AG08395 (cell line): ENCODE results near the gene AAMP.
A peak's percentile ranks its signal among the peaks of the same experiment; 100 is the strongest.

Experiments used
- DNase-seq: peaks from one replicate; pipeline ENCODE4 v3.0.0; 2012; ENCODE audit warnings: mixed read lengths, low spot score

Gene AAMP

DNA sequence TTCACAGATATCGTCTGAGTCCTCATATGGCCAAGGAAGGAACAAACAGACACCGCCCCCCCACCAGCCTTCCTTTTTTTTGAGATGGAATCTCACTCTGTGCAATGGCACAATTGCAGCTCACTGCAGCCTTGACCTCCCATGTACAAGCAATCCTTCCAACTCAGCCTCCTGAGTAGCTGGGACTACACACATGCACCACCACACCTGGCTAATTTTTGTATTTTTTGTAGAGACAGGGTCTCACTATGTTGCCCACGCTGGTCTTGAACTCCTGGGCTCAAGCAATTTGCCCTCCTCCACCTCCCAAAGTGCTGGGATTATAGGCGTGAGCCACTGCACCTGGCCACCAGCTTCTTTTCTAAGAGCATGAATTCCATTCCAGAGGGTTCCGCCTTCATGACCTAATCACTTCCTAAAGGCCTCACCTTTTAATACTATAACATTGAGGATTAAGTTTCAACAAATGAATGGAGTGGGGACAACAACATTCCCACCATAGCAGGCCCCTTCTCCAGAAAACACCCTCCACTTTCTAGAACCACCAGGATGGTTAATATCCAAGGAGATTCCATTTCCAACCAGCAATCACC lies 24.6 kb upstream of the AAMP start:
- DNase-seq, result no peak

DNA sequence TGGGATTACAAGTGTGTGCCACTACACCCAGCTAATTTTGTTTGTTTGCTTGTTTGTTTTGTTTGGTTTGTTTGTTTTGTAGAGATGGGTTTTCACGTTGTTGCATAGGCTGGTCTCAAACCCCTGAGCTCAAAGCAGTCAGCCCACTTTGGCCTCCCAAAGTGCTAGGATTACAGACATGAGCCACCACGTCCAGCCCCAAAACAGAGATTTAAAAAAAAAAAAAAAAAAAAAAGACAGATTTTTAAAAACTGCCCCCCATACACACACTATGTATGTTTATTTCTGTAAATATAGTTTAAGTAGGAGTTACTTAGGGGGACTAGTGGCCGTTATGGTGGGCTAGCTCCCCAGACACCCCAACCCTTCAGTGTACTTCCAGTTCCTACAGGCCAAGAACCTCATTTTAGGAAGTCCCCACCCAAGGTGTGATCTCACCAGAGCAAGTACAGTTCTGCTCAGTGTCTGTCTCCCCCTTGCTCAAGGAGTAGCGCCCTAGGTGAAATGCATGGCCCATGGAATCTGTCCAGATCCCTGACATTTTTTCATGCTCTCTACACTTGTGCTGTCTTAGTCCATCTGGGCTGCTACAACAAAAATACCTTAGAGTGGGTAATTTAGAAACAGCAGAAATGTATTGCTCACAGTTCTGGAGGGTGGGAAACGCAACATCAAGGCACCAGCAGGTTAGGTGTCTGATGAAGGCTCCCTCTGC lies 23.9 kb upstream of the AAMP start:
- DNase-seq, result no peak

DNA sequence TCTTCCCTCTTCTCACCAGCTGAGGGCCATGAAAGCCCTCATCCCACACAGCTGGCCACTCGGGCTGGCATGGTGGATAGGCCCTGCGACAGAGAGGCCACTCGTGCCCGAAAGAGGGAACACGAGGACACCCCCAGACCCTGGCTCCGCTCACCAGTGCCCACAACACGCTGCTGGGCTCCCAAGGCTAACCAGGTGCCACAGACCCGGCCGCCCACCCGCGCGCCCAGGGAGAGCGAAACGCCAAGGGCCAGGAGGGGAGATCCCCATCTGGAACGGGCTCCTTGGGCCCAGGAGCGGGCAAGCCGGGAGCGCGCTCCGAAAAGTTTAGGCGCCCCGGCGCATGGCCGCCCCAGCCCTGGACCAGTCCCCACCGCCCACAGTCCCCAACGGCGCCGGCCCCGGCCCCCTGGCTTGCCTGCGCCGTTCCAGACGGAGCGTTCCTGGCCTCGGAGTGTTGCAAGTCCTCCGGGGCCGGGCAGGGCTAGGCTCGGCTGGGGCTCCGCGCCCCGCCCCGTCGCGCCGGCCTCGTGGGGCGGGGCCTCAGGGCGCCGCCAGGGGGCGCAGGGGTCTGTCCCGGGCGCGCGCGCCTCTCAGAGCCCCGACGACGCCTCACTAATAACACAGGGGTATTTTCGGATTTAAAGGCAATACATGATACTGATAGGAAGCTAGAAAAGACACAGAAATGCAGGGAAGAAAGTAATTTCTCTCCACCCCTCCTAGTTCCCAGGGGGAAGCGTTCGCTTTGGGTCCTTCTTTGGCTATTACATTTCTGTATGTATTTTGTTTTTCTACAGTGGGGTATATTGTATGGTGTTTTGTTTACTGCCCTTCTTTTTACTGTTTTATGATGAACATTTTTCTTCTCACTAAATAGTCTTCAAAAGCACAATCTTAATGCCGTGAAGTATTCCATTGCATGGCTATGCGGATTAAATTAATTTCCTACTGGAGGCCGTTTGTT lies 22.4 kb upstream of the AAMP start, which contains the start of gene TMBIM1:
Gene TMBIM1, minus strand, starts transcription at position 456 of the 967 bp plus-strand sequence. CDS start 10,362 bp downstream, outside the sequence.
- peak; percentile 93 for DNase-seq

- peak; percentile 29 for DNase-seq
Measured at GRCh38 chr2:218291318-218292047, 21.5 kb upstream of the AAMP start.

DNA sequence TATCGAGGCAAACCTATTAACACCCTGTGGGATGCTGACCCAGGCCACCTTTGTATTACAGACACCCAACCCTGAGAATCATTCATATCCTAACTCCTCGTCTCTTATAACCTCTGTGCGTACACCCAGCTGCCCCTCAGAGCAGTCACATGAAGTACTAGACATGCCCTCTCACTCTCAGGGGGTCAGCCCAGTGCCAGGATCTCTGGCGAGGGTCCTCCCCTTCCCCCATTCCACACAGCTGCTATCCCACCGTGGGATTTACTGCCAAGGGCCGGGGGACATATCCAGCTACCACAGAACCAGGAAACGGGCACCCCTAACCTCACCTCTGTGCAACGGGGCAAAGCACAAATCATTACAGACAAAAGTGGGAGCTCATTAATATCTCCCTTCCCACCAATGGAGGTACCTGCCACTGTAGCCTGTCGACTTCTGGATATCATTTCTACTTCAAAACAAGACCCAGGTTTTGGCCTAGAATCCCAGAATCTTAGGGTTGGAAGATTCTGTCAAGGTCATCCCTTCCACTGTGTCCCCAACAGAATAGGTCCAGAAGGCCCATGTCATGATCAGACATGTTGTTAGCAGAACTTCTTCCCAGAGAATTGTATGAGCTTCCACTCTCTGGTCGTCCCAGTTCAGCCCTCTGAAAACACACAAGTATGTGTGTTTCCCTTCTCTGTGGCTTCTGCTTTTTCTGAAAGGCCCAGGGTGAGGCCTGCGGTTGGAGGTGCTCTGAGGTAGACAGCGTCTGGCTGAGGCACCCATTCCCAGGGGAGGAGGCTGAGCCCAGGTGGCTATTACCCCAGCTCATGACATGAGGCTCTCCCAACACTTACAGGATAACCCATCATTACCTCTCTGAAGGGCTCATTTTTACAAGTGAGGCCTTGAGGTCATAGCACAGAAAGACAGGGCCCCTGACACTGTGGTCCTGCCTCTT lies 20.7 kb upstream of the AAMP start:
- DNase-seq, result no peak

GRCh38 chr2:218289639-218290315 lies 19.8 kb upstream of the AAMP start:
- DNase-seq, result peak; percentile 52

DNA sequence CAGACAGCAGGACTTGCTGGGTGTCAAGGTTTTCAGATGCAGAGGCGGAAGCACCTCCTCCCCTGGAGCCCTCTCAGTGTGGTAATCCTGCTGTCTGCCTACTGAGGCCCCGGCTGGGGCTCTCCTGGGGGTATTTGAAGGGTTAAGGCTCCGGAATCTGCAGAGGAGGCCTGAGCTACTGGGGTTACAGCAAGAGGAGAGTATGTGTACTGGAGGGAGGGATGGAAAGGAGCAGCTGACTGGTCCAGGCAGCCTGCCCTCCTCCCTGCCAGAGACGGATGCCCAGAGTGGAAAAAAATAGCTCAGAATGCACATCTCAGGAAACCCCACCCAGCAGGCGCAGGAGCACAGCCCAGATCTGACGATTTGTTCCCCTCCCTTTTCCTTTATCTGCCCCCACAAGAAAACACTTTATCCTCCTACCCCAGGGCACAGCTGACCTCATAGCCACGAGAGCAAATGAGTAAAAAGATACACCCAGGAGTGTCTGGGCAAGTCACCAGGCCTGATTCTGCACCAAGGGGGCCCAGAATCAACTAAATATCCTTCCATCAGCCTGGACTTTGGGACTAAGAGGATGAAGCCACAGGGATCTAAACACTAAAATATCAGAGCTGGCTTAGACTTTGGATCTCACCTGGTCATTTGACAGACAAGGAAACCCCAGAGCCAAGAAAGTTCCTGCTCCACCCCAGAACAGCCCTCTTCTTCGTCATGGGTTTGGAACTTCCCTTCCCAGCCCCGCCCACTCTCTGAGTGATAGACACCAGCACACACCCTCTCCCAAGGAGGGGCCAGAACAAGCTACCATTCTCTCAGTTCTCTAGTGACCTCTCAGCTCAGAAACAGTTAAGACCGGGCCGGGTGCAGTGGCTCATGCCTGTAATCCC lies 16.9 kb upstream of the AAMP start:
- peak; percentile 94 for DNase-seq

DNA sequence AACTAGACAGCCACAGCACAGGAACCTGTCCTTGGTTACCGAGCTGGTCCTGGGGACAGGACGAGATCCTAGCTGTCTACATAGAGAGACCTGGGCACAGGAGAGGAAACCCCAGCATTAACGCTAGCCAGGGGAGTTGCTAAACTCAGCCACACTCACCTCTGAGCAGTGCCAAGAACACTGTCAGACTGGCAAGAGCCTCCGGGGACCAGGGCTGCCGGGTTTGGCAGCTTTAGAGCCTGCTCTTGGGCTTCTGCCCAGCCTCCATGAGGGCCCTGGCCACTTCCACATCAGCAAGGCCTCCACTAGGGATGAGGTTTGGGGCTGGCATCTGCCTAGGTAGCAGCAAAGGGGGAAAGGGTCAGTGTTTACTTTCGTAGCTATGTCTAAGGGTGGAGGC lies 15.7 kb upstream of the AAMP start:
- peak; percentile 68 for DNase-seq

DNA sequence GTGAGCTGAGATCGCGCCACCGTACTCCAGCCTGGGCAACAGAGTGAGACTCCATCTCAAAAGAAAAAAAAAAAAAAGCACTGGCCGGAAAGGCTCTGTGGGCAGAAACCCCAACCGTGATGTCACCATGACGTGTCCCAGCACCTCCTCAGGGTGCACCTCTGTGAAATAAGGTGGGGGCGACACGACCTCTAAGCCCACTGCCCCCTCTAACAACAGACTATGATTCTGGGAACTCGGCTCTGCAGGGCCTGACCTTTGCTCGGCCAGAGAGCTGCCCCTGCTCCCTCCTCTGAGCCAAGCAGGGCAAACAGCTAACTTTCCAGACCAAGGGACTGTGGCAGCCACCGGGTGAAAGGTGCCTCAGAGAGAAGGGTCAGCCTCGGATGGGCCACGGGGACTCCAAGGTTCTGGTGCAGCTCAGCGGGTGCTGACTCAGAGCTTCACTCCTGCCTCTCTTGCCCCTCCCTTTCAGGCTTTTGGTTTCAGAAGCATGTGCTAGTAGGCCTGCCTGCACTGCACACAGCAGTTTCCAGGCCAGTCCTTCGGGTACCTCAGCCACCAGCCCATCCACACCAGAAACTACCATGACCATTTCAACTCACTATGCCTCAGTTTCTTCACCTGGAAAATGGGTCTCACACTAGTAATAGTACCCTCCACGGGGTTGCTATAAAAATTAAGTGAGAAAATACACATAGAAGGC lies 14.3 kb upstream of the AAMP start:
- peak; percentile 75 for DNase-seq

DNA sequence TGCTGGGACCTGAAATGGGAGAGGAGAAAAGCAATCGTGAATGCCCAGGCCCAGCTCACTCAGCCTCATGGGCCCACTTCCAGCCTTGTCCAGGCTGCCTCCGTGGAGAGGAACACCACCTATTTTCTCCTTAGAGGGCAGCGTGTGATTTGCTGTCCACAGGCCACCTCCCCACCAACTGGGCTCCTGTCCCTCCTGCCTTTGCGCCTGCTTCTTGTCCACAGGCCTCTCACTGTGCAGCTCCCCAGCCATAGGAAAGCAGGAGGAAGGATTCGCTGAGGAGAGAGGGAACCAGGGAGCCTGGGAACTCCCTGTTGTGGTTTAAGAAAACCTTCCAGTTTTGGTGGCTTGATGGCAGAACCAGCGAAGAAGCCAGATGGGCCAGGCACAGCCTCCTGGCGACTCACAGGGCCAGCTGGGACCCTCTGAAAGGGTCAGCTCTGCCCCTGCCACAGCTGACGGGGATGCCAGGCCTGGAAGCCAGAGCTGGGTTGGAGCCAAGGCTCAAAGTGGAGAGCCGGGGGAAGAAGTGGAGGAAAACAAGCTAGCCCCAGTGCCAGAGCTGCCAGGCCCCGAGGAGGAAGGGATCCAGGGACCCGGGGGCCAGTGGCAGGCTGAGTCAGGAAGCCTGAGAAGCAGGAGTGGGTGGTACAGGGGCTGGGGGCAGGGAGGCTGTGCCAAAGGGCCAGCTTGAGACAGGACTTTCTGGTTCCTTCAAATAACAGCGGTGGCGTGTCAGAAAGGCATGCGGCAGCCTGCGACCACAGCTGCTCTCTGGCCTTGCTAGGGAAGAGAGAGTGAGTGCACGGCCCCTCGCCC lies 12.4 kb upstream of the AAMP start:
- DNase-seq, result peak; percentile 56

DNA sequence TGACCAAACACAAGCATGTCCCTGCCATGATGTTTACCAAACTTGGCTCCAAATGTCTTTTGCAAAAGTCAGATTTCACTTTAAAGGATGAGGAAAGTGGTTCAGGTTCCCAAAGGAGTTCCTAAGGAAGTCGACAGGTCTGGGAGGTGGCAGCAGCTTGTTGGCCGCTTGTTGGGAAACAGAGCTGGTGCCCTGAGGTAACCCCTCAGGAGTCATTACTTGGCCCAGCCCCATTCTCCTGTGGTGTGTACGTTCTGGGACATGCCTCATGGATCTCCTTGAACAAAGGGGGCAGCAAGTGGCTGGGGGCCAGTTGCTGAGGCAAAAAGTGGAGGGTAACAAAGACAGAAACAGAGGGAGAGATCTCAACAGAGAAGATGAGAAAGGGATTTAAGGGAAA lies 11.5 kb upstream of the AAMP start:
- DNase-seq, result no peak

DNA sequence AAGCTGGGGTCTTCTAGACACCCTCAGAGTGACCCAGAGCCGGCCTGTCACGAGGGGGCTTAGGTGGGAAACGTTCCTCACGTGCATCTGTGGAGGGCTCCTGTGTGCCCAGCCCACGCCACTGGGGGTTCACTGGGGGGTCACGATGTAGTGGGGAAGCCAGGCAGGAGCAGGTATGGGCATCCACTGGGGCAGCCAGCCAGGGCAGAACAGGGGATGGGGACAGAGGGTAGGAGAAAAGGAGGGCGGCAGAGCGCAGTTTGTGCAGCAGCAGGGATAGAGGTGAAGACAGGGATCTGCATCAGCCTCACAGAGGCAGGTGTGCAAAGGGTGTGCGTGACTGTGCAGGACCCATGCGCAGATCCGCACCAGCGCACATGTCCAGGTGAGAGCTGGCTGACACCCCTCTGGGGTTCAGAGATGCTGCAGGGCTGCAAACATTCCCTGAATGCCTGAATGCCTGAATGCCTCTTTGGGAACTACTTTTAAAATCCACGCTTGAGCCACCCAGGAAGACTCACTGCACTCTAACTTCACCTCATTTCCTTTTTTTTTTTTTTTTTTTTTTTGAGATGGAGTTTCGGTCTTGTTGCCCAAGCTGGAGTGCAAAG lies 10.4 kb upstream of the AAMP start:
- no peak for DNase-seq

DNA sequence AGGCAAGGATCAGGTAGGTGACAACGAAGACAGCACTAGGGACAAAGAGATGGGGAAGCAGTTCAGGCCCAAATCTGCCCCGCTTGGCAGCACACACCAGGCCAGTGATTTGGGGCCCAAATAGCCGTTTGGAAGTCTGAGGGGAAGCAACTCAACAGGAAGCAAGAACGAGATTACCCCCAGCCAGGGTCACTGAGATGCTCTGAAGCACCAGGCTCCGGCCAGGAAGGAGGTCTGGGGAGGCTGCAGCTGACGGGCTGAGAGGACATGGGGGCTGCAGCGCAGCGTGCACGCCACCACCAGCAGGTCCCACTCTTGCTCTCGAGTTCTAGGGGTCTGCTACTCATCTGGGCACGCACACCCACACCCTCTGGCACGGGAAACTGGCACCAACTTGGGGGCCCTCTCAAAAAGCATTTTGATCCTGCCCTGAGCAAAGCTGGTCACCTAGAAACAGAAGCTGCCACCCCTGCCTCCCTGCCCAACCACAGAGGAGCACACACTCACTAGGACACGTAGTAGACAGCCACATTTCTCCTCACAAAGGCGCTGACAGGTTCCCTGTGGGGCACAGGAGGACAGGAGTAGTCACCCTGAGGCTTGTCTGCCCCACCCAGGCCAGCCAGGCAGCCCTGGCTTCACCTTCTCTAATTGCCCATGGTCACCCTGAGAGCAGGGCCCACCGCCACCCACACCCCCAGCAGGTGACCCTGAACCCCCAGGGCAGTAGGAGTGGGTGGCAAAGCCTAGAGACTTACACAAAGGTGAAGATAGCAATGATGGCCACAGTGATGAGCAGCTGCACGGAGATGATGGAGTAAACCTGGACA lies 8.8 kb upstream of the AAMP start:
- no peak for DNase-seq

DNA sequence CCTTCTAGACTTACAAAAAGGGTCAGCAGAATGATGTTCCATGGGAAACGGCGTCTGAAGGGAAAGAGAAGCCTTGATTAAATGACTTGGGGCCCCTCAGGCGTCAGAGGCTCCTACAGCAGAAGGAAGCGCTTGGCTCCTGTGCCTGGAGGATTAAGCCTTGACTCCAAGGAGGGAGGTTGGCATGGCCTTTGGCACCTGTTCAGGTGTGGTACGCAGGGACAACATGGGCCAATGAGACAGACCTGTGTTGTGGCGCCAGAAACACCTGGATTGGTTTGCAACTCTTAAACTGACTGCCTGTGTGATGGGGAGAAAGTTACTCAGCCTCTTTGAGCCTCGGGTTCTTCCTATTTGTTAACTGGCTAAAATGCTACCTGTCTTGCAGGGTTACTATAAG lies 8.0 kb upstream of the AAMP start:
- DNase-seq, result no peak

GRCh38 chr2:218276986-218277755 lies 7.2 kb upstream of the AAMP start:
- DNase-seq, result no peak
